ENCODE data around the gene TMEM229B. TPM values are rescaled to one million over a fixed set of nuclear protein-coding genes. Genes with fewer than 3 reads are reported as not detected.

Gene TMEM229B
- total RNA-seq, 2 donors from 2014 or later: 2.1 to 4.1 TPM

DNA sequence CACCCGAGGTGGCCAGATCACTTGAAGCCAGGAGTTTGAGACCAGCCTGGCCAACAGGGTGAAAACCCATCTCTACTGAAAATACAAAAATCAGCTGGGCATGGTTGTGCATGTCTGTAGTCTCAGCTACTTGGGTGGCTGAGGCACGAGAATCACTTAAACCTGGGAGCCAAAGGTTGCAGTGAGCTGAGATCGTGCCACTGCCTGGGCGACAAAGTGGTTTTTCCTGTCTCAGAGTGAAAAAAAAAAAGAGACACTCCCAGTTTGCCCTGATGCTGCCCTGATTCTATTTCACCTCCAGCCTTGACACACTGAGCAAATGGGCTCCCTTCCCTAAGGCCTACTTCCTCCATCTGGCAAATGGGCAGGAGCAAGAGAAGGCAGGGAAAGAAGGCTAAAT is 48.0 kb downstream of the TMEM229B start:
- H3K9me3 ChIP-seq: no peaks in the 10 kb centered on the region
- no peaks in the 10 kb centered on the region for H3K27me3 ChIP-seq (replicated peaks; ENCODE audit: insufficient read depth)
- TF ChIP-seq, protein P1, sequence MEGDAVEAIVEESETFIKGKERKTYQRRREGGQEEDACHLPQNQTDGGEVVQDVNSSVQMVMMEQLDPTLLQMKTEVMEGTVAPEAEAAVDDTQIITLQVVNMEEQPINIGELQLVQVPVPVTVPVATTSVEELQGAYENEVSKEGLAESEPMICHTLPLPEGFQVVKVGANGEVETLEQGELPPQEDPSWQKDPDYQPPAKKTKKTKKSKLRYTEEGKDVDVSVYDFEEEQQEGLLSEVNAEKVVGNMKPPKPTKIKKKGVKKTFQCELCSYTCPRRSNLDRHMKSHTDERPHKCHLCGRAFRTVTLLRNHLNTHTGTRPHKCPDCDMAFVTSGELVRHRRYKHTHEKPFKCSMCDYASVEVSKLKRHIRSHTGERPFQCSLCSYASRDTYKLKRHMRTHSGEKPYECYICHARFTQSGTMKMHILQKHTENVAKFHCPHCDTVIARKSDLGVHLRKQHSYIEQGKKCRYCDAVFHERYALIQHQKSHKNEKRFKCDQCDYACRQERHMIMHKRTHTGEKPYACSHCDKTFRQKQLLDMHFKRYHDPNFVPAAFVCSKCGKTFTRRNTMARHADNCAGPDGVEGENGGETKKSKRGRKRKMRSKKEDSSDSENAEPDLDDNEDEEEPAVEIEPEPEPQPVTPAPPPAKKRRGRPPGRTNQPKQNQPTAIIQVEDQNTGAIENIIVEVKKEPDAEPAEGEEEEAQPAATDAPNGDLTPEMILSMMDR (IDR thresholded peaks at IDR 0.05): no peak
- H3K4me1 ChIP-seq (ENCODE audit: control insufficient read depth in 1 of 2, low read depth in 2 of 2): no peaks in the 10 kb centered on the region
- no peaks in the 10 kb centered on the region for H3K36me3 ChIP-seq
- H3K27ac ChIP-seq: no peak overlapping the region
- no peak overlapping the region for H3K4me3 ChIP-seq
- DNase-seq (ENCODE audit: low spot score): no peak
- ATAC-seq (ENCODE audit: insufficient number of reproducible peaks, low FRiP score, low read depth): no peak

DNA sequence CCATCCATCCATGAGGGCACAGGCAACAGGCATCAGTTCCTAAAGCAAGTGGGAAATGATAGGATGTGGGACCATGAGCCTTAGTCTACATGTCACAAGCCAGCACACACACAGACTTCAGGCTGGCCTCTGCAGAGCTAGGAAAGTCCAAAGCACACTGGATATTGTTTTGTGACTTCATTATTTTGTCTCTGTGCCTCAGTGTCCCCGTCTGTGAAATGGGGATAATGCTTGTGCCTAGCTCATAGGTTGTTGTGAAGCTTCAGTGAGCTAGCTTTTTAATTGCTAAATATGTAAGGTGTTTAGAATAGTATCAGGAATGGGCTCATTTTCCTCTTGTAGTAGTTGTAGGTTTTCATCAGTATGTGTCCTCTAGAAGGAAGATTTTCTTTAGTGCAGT is 49.6 kb downstream of the TMEM229B start:
- no peaks in the 10 kb centered on the region for H3K4me1 ChIP-seq (ENCODE audit: control insufficient read depth in 1 of 2, low read depth in 2 of 2)
- ATAC-seq (ENCODE audit: insufficient number of reproducible peaks, low FRiP score, low read depth): no peak
- no peak for DNase-seq (ENCODE audit: low spot score)
- H3K27me3 ChIP-seq (replicated peaks; ENCODE audit: insufficient read depth): no peaks in the 10 kb centered on the region
- no peak overlapping the region for H3K4me3 ChIP-seq
- no peaks in the 10 kb centered on the region for H3K9me3 ChIP-seq
- no peaks in the 10 kb centered on the region for H3K36me3 ChIP-seq
- H3K27ac ChIP-seq: no peak overlapping the region
- TF ChIP-seq, protein P1 (IDR thresholded peaks at IDR 0.05): no peak

DNA sequence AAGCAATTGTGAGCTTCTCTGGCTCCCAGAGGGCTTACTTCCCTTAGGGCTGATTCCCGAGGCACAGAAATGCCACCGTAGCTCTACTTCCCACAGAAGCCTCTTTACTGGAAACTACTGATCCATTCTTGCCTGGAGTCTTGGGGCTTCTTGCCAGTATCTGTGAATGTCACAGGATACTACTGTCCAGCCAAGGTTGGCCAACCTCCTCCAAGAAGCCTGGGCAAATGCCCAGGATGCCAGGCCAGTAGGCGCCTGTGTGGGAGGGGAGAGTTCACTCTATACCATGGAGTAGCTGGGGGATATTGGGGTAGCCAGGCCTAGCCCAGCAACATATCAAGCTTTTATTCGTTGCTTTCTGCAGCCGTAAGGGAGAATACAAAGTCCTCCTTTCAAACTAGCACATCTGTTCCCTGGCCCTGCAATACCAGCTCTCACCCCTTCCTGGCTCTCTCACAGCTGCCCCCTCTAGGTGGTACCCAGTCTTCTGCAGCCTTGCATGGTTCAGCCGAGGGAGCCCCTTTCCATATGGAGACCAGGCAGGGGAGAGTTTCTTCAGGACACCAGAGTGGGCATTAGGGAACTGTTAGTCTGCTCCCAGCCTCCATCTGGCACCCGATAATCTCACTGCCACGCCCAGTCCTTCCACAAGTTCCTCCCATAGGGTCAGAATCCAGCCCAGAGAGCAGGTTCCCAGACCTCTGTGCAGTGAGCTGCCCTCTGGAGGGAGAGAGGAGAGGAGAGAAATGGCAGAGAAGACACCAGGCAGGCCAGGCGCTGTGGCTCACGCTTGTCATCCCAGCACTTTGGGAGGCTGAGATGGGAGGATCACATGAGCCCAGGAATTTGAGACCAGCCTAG is 52.3 kb downstream of the TMEM229B start:
- ATAC-seq (ENCODE audit: insufficient number of reproducible peaks, low FRiP score, low read depth) (no peak), DNase-seq (ENCODE audit: low spot score) (no peak)
- TF ChIP-seq, protein P1 (IDR thresholded peaks at IDR 0.05): no peak
- Histone ChIP-seq H3K27ac (no peak overlapping the region), H3K36me3 (no peaks in the 10 kb centered on the region), H3K4me3 (no peak overlapping the region), H3K4me1 (ENCODE audit: control insufficient read depth in 1 of 2, low read depth in 2 of 2) (no peaks in the 10 kb centered on the region), H3K9me3 (no peaks in the 10 kb centered on the region), H3K27me3 (replicated peaks; ENCODE audit: insufficient read depth) (no peaks in the 10 kb centered on the region)

DNA sequence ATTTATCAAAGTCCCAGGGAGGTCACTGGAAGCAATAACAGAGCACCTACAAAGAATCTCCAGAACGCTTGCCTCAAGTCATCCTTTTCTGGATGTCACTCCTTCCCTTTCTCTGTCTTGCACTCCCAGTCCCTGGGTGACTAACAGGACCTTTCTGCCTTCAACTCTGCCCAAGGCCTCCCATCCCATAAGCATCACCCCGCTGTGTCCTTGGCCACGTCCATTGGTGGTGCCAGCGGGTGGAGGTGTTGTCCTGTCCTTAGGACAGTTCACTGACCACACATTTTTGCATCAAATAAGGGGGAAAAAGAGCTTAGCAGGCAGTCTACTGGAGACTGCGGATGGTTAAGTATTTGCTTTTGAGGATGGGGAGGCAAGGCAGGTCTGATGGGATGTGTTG is 52.9 kb downstream of the TMEM229B start:
- no peak for ATAC-seq (ENCODE audit: insufficient number of reproducible peaks, low FRiP score, low read depth)
- no peak overlapping the region for H3K4me3 ChIP-seq
- no peaks in the 10 kb centered on the region for H3K4me1 ChIP-seq (ENCODE audit: control insufficient read depth in 1 of 2, low read depth in 2 of 2)
- no peak overlapping the region for H3K27ac ChIP-seq
- no peaks in the 10 kb centered on the region for H3K27me3 ChIP-seq (replicated peaks; ENCODE audit: insufficient read depth)
- H3K9me3 ChIP-seq: no peaks in the 10 kb centered on the region
- DNase-seq (ENCODE audit: low spot score): no peak
- TF ChIP-seq, protein P1 (IDR thresholded peaks at IDR 0.05): no peak
- no peaks in the 10 kb centered on the region for H3K36me3 ChIP-seq

DNA sequence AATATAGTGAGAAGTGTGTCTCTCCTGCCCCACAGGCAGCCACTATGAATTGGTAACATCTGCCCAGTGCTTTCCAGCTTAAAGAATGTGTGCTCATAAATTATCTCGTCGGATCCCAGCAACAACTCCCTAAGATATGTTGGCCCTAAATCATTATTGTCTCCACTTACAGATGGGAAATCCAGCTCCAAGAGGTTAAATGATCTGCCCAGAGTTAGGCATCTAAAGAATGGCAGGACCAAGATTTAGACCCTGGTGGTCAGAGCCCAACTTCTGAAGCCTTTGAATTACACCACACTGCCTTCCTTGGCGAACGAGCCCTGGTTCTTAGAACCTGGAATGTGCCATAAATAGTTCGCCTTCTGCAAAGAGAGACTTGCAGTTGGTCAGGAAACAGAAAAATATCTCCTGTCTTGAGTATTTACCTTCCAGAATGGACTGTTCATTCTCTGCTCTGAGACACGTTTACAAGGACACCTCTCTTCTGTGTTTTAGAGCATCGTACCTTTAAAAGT is 56.4 kb downstream of the TMEM229B start:
- no peak for DNase-seq (ENCODE audit: low spot score)
- no peaks in the 10 kb centered on the region for H3K36me3 ChIP-seq

More for the DNA sequence above, 56.4 kb downstream of the TMEM229B start:
- Histone ChIP-seq H3K9me3 (no peaks in the 10 kb centered on the region), H3K27ac (no peak overlapping the region), H3K27me3 (replicated peaks; ENCODE audit: insufficient read depth) (no peaks in the 10 kb centered on the region), H3K4me3 (no peak overlapping the region), H3K4me1 (ENCODE audit: control insufficient read depth in 1 of 2, low read depth in 2 of 2) (no peaks in the 10 kb centered on the region)
- ATAC-seq (ENCODE audit: insufficient number of reproducible peaks, low FRiP score, low read depth): no peak
- TF ChIP-seq, protein P1 (IDR thresholded peaks at IDR 0.05): no peak
